Neural progenitor cell (in vitro differentiated cells): ENCODE data around the gene MBP. TPM values are rescaled to one million over a fixed set of nuclear protein-coding genes. Genes with fewer than 3 reads are reported as not detected.

Experiments used
- DNase-seq: peaks from one replicate; pipeline ENCODE4 v3.0.0-alpha.2; 2016; ENCODE audit warnings: low spot score
- H2AFZ ChIP-seq: fragments of 200-600 bp; sonication (generic); replicated peaks from 2 replicates; pipeline ENCODE4 v1.6.1; 2016; ENCODE audit warnings: antibody characterized with exemption
- H3F3A ChIP-seq: fragments of 200-600 bp; sonication (generic); 2 replicates; pipeline ENCODE4 v1.6.1; 2016; ENCODE audit warnings: antibody characterized with exemption, low read depth
- H3K27ac ChIP-seq: fragments of 200-600 bp; sonication (generic); 2 replicates; pipeline ENCODE4 v1.5.1; 2016; ENCODE audit warnings: mild to moderate bottlenecking
- H3K27me3 ChIP-seq: fragments of 200-600 bp; sonication (generic); 2 replicates; pipeline ENCODE4 v1.6.1; 2016; ENCODE audit warnings: mild to moderate bottlenecking, moderate library complexity
- H3K36me3 ChIP-seq: fragments of 200-600 bp; sonication (generic); 2 replicates; pipeline ENCODE4 v1.5.1; 2016
- H3K4me1 ChIP-seq: fragments of 200-600 bp; sonication (generic); 2 replicates; pipeline ENCODE4 v1.6.1; 2016; ENCODE audit warnings: mixed run types
- H3K4me2 ChIP-seq: fragments of 200-600 bp; sonication (generic); 2 replicates; pipeline ENCODE4 v1.6.1; 2016
- H3K4me3 ChIP-seq: fragments of 200-600 bp; sonication (generic); 2 replicates; pipeline ENCODE4 v1.5.1; 2016
- H3K79me2 ChIP-seq: fragments of 200-600 bp; sonication (generic); 2 replicates; pipeline ENCODE4 v1.6.1; 2016; ENCODE audit warnings: low read depth
- H3K9ac ChIP-seq: fragments of 200-600 bp; sonication (generic); 2 replicates; pipeline ENCODE4 v1.6.1; 2016
- H3K9me3 ChIP-seq: fragments of 200-600 bp; sonication (generic); 2 replicates; pipeline ENCODE4 v1.5.1; 2016; ENCODE audit warnings: low read depth
- H4K20me1 ChIP-seq: fragments of 200-600 bp; sonication (generic); 2 replicates; pipeline ENCODE4 v1.6.1; 2016; ENCODE audit warnings: low read depth
- H3K27ac Mint-ChIP-seq: 3 replicates; pipeline ENCODE4 v1.8.0; 2021; ENCODE audit warnings: mixed read lengths
- H3K27me3 Mint-ChIP-seq: 2 replicates; pipeline ENCODE4 v1.8.0; 2022; ENCODE audit warnings: low read depth, mild to moderate bottlenecking, inconsistent platforms, moderate library complexity, mixed read lengths; ENCODE audit not compliant: insufficient read depth
- H3K36me3 Mint-ChIP-seq: 3 replicates; pipeline ENCODE4 v1.8.0; 2021; ENCODE audit warnings: mixed read lengths
- H3K4me1 Mint-ChIP-seq: 3 replicates; pipeline ENCODE4 v1.8.0; 2021; ENCODE audit warnings: mixed read lengths
- H3K4me3 Mint-ChIP-seq: 3 replicates; pipeline ENCODE4 v1.8.0; 2021; ENCODE audit warnings: mild to moderate bottlenecking, moderate library complexity, mixed read lengths
- H3K9me3 Mint-ChIP-seq: 3 replicates; pipeline ENCODE4 v1.8.0; 2020; ENCODE audit warnings: mixed read lengths
- EZH2 ChIP-seq: fragments of 200-600 bp; sonication (generic); IDR thresholded peaks from 2 replicates; pipeline ENCODE4 v1.6.1; 2017; ENCODE audit warnings: antibody characterized with exemption, mild to moderate bottlenecking, moderate library complexity
- EZH2phosphoT487 ChIP-seq: fragments of 200-600 bp; sonication (generic); IDR thresholded peaks from 2 replicates; pipeline ENCODE4 v1.6.1; 2017; ENCODE audit warnings: antibody characterized with exemption
- total RNA-seq: library from RNA; depleted of rRNA; stranded (reverse); fragments of >200 nt; gene quantifications from 2 replicates; pipeline ENCODE4 v1.2.3, GENCODE V29; 2015; ENCODE audit warnings: low replicate concordance
- TF ChIP-seq, protein P1 (sequence below): fragments of 200-600 bp; sonication (generic); IDR thresholded peaks from 2 replicates; pipeline ENCODE4 v1.5.1; 2017; ENCODE audit warnings: antibody characterized with exemption, mild to moderate bottlenecking

MBP gene
- total RNA-seq, 1 donor from 2014 or later: 0.64 TPM

DNA sequence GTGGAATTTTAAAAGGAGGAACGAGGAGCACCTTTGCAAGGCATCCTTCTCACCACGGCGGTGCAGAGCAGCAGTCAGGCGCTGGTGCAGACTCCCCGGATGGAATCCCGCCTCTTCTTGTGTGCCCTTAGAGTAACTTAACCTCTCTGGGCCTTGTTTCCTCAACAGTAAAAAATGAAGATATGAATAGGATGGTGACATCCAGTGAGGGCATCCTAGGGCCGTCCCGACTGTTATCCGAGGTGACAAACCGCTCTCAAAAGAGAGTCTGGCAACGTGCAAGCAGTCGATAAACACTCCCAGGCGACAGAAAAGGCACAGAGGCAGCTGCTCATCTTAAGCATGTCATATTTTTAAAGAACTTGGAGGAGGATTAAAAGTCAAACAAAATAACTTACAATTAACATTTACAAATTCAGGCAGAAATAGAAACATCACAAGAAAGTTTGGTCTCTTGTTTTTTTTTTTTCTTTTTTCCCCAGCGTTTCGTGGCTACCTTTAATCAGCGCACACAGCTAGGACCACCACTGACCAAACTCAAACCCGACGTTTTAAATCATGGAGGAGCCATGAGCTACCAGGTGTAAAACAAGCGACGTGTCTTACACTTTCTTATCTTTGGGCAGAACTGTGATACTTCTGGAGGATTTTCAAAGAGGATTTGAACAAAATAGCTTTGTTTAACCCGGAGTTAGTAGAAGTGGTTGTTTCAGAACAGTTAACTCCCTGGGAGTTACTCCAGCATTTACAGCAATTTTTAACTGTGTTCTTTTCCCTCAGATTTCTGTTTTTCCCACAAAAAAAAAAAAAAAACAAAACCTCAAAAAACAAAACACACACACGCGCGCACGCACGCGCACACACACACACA, 2.1 kb downstream of the MBP start:
- no peak overlapping the region for H3K27ac ChIP-seq
- Mint-ChIP-seq H3K27ac (no peak overlapping the region), H3K4me3 (peak overlapping the region; percentile 85), H3K4me1 (peaks cover 15% of the 10 kb centered on the region), H3K36me3 (no peaks in the 10 kb centered on the region), H3K9me3 (no peaks in the 10 kb centered on the region), H3K27me3 (peaks cover 41% of the 10 kb centered on the region)
- TF ChIP-seq EZH2phosphoT487 (no peak), EZH2 (no peak)
- TF ChIP-seq, protein P1, sequence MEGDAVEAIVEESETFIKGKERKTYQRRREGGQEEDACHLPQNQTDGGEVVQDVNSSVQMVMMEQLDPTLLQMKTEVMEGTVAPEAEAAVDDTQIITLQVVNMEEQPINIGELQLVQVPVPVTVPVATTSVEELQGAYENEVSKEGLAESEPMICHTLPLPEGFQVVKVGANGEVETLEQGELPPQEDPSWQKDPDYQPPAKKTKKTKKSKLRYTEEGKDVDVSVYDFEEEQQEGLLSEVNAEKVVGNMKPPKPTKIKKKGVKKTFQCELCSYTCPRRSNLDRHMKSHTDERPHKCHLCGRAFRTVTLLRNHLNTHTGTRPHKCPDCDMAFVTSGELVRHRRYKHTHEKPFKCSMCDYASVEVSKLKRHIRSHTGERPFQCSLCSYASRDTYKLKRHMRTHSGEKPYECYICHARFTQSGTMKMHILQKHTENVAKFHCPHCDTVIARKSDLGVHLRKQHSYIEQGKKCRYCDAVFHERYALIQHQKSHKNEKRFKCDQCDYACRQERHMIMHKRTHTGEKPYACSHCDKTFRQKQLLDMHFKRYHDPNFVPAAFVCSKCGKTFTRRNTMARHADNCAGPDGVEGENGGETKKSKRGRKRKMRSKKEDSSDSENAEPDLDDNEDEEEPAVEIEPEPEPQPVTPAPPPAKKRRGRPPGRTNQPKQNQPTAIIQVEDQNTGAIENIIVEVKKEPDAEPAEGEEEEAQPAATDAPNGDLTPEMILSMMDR: no peak
- no peaks in the 10 kb centered on the region for H3K36me3 ChIP-seq
- no peak for DNase-seq
- no peak overlapping the region for H2AFZ ChIP-seq
- H3K9me3 ChIP-seq: no peaks in the 10 kb centered on the region
- H3K9ac ChIP-seq: no peak overlapping the region
- H3K4me1 ChIP-seq: peaks cover 10% of the 10 kb centered on the region
- peaks cover 4% of the 10 kb centered on the region for H4K20me1 ChIP-seq
- H3K4me2 ChIP-seq: no peak overlapping the region
- H3K4me3 ChIP-seq: no peak overlapping the region
- no peaks in the 10 kb centered on the region for H3K79me2 ChIP-seq
- H3F3A ChIP-seq: peaks cover 16% of the 10 kb centered on the region
- H3K27me3 ChIP-seq: peaks cover 74% of the 10 kb centered on the region

- peaks cover 61% of the 10 kb centered on the region for H3K27me3 ChIP-seq
- Mint-ChIP-seq H3K9me3 (no peaks in the 10 kb centered on the region), H3K4me3 (no peak overlapping the region), H3K27me3 (peaks cover 34% of the 10 kb centered on the region), H3K4me1 (peaks cover 24% of the 10 kb centered on the region), H3K27ac (no peak overlapping the region), H3K36me3 (no peaks in the 10 kb centered on the region)
- peaks cover under 1% of the 10 kb centered on the region for H4K20me1 ChIP-seq
- no peaks in the 10 kb centered on the region for H3K9me3 ChIP-seq
- no peaks in the 10 kb centered on the region for H3K79me2 ChIP-seq
- H3K9ac ChIP-seq: no peak overlapping the region
- no peak overlapping the region for H2AFZ ChIP-seq
- no peak overlapping the region for H3K4me3 ChIP-seq
- H3F3A ChIP-seq: peaks cover 14% of the 10 kb centered on the region
- peaks cover 10% of the 10 kb centered on the region for H3K4me1 ChIP-seq
- no peaks in the 10 kb centered on the region for H3K36me3 ChIP-seq
- no peak overlapping the region for H3K27ac ChIP-seq
- H3K4me2 ChIP-seq: no peak overlapping the region
- no peak for DNase-seq
- TF ChIP-seq EZH2phosphoT487 (no peak), EZH2 (no peak)
- TF ChIP-seq, protein P1: no peak
Measured at GRCh38 chr18:77129150-77129551, 3.4 kb downstream of the MBP start.

DNA sequence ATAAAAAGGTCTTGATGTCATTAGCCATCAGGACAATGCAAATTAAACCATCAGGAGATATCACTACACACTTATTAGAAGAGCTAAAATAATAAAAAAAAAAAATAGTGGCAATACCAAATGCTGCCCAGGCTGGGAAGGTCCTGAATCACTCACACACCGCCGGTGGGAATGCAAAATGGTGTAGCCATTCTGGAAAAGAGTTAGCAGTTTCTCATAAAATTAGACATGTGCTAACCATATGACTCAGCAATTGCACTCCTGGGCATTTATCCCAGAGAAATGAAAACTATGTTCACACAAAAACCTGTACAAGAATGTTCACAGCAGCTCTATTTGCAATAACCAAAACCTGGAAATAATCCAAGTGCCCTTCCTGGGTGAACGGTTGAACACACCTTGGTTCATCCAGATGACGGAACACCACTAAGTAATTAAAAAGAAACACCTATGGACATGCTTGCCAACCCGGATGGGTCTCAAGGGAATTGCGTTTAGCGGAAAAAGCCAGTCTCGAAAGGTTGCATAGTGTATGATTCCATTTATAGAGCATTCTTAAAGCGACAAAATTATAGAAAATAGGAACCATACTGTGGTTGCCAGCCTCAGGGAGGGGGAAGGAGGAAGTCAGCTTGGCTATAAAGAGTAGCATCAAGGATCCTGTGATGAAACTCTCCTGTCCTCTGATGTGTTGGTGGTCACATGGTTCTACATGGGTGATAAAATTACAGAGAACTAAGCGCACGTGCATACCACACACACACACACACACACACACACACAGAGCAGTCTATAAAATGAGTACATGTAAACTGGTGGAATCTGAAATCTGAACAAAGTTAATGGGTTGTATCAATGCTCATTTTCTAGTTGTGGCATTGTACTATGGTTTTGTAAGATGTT, 4.6 kb downstream of the MBP start:
- peaks cover 3% of the 10 kb centered on the region for H3F3A ChIP-seq
- H3K4me3 ChIP-seq: no peak overlapping the region
- Mint-ChIP-seq H3K36me3 (no peaks in the 10 kb centered on the region), H3K9me3 (no peaks in the 10 kb centered on the region), H3K4me3 (no peak overlapping the region), H3K27ac (no peak overlapping the region), H3K4me1 (peaks cover 25% of the 10 kb centered on the region), H3K27me3 (peaks cover 25% of the 10 kb centered on the region)
- H3K79me2 ChIP-seq: no peaks in the 10 kb centered on the region
- no peak overlapping the region for H3K9ac ChIP-seq
- H3K27me3 ChIP-seq: peaks cover 50% of the 10 kb centered on the region
- DNase-seq: no peak
- no peak overlapping the region for H3K27ac ChIP-seq
- peaks cover 7% of the 10 kb centered on the region for H3K4me1 ChIP-seq
- no peak overlapping the region for H3K4me2 ChIP-seq
- no peaks in the 10 kb centered on the region for H3K36me3 ChIP-seq
- no peaks in the 10 kb centered on the region for H4K20me1 ChIP-seq
- H2AFZ ChIP-seq: no peak overlapping the region
- TF ChIP-seq EZH2 (no peak), EZH2phosphoT487 (no peak)
- TF ChIP-seq, protein P1: no peak
- no peaks in the 10 kb centered on the region for H3K9me3 ChIP-seq
